BLaER1 treated with 17β-estradiol and CSF1 and Interleukin-3, amounts not matched to agents 10 nM and 100 nM (cell line): ENCODE measurements around the gene TOPAZ1.

ENCODE experiments used
- H3K27ac ChIP-seq, 11 experiments: shearing (Covaris generic); formaldehyde crosslinking; 2 replicates each; pipeline ENCODE4 v1.8.1; 2022
- H3K27me3 ChIP-seq, 11 experiments: shearing (Covaris generic); formaldehyde crosslinking; 2 replicates each; pipeline ENCODE4 v1.8.1; 2022
- H3K36me3 ChIP-seq, 11 experiments: shearing (Covaris generic); formaldehyde crosslinking; 2 replicates each; pipeline ENCODE4 v1.8.1; 2022
- H3K4me1 ChIP-seq, 10 experiments: shearing (Covaris generic); formaldehyde crosslinking; 2 replicates each; pipeline ENCODE4 v1.8.1; 2022
- H3K4me2 ChIP-seq, 11 experiments: shearing (Covaris generic); formaldehyde crosslinking; 2 replicates each; pipeline ENCODE4 v1.8.1; 2022
- H3K4me3 ChIP-seq, 10 experiments: shearing (Covaris generic); formaldehyde crosslinking; 2 replicates each; pipeline ENCODE4 v1.8.1; 2022
- H3K9ac ChIP-seq, 11 experiments: shearing (Covaris generic); formaldehyde crosslinking; 2 replicates each; pipeline ENCODE4 v1.8.1; 2022
- H3K9me3 ChIP-seq, 11 experiments: shearing (Covaris generic); formaldehyde crosslinking; replicated peaks in 1 of 11; 2 replicates each; pipeline ENCODE4 v1.8.1; 2022
- H4K20me1 ChIP-seq, 11 experiments: shearing (Covaris generic); formaldehyde crosslinking; 2 replicates each; pipeline ENCODE4 v1.8.1; 2022
- Cebpa-rat ChIP-seq, 11 experiments: shearing (Covaris generic); IDR thresholded peaks; 2 replicates each; pipeline ENCODE4 v1.8.1; 2022

Gene TOPAZ1

DNA sequence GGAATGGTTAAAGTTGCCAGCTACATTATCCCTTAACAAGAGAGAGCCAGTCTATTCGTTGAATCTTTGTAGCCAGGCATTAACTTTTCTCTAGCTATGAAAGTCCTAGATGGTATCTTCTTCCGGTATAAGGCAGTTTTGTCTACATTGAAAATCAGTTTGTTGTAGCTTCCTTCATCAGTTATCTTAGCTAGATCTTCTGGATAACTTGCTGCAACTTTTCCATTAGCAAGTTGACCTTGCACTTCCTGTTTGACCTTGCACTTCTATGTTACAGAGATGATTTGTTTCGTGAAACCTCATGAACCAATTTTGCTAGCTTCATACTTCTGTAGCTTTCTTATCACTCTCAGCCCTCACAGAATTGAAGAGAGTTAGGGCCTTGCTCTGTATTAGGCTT lies 24.1 kb downstream of the TOPAZ1 start:
- H3K9ac ChIP-seq: peak overlapping the region in 9 of 11 experiments; percentile 0 to 45 (median 32); a peak in 11 of 22 replicates
- H3K4me3 ChIP-seq: peak overlapping the region in 6 of 10 experiments; percentile 4 to 37 (median 21); a peak in 8 of 20 replicates
- H3K27me3 ChIP-seq: no peaks in the 10 kb centered on the region
- peak overlapping the region; percentile 29 to 79 (median 70); a peak in 20 of 22 replicates for H3K27ac ChIP-seq
- H3K36me3 ChIP-seq: no peaks in the 10 kb centered on the region; a peak in 1 of 22 replicates
- peaks cover 14 to 18% (median 16%) of the 10 kb centered on the region in 10 experiments; a peak in 18 of 20 replicates for H3K4me1 ChIP-seq
- peaks cover 7 to 31% (median 20%) of the 10 kb centered on the region in 11 experiments; a peak in 20 of 22 replicates for H3K9me3 ChIP-seq
- no peaks in the 10 kb centered on the region for H4K20me1 ChIP-seq
- no peak for TF ChIP-seq Cebpa-rat (IDR thresholded peaks at IDR 0.05)
- H3K4me2 ChIP-seq: peak overlapping the region; percentile 31 to 78 (median 59)

DNA sequence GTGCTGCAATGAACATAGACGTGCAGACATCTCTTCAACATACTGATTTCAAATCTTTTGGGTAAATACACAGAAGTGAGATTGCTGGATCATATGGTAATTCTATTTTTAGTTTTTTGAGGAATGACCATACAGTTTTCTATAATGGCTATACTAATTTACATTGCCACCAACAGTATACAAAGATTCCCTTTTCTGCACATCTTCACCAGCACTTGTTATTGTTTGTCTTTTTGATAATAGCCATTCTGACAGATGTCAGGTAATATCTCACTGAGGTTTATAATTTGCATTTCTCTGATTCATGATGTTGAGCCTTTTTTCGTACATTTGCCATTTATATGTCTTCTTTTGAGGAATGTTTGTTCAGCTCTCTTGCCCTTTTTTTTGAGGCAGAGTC lies 30.5 kb downstream of the TOPAZ1 start:
- Histone ChIP-seq H3K27ac (no peak overlapping the region), H3K27me3 (no peaks in the 10 kb centered on the region; a peak in 1 of 22 replicates), H3K4me1 (no peaks in the 10 kb centered on the region), H3K4me3 (no peak overlapping the region), H3K9ac (no peak overlapping the region), H3K9me3 (peaks cover 15 to 31% (median 20%) of the 10 kb centered on the region in 11 experiments; a peak in 21 of 22 replicates), H3K4me2 (no peak overlapping the region), H3K36me3 (no peaks in the 10 kb centered on the region), H4K20me1 (no peaks in the 10 kb centered on the region)
- no peak for TF ChIP-seq Cebpa-rat (IDR thresholded peaks at IDR 0.05)

DNA sequence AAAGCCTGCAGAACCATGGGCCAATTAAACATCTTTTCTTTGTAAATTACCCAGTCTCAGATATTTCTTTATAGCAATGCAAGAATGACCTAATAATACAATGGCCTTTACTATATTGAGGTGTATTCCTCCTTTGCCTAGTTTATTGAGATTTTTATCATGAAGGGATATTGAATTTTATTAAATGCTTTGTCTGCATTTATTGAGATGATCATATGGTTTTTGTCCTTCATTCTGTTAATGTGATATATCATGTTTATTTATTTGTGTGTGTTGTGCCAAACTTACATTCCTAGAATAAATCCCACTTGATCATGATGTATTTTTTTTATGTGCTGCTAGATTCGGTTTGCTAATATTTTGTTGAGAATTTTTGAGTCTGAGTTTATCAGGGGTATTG lies 36.2 kb downstream of the TOPAZ1 start:
- no peaks in the 10 kb centered on the region; a peak in 1 of 22 replicates for H3K27me3 ChIP-seq
- no peak for TF ChIP-seq Cebpa-rat (IDR thresholded peaks at IDR 0.05)
- H3K4me3 ChIP-seq: no peak overlapping the region
- no peaks in the 10 kb centered on the region for H4K20me1 ChIP-seq
- no peak overlapping the region for H3K27ac ChIP-seq
- peaks cover 0 to 3% (median 0%) of the 10 kb centered on the region in 10 experiments; a peak in 2 of 20 replicates for H3K4me1 ChIP-seq
- H3K9me3 ChIP-seq: peaks cover under 1 to 16% (median 9%) of the 10 kb centered on the region in 11 experiments; a peak in 12 of 22 replicates
- no peak overlapping the region for H3K9ac ChIP-seq
- H3K36me3 ChIP-seq: no peaks in the 10 kb centered on the region
- H3K4me2 ChIP-seq: no peak overlapping the region

DNA sequence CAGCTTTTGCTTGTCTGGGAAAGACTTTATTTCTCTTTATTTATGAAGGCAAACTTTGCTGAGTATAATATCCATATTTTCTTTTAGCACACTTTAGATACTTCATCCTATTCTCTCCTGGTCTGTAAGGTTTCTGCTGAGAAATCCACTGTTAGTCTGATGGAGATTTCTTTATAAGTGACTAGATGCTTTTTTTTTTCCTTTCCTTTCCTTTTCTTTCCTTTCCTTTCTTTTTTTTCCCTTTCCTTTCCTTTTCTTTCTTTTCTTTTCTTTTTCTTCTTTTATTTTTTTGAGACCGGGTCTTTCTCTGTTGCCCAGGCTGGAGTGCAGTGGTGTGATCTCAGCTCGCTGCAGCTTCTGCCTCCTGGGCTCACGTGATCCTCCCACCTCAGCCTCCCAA lies 38.4 kb downstream of the TOPAZ1 start:
- no peaks in the 10 kb centered on the region for H3K36me3 ChIP-seq

DNA sequence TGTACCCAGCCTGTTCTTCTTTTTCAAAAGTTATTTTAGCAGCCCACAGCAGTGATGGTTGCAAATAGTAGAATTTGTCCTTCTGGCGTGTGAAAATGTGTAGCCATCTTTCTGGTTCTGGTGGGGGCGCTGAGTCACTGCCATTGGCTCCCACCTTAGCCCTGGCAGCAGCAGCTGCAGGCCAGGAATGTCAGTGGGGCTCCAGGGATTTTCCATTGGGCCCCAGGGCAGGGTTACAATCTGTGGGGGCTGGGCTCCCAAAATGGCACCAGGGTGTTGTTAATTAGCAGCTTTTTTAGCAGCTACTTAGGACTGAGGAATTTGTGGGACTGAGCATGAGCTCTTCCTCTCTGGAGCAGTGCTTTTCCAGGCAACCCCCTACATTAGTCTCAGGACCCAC lies 38.9 kb downstream of the TOPAZ1 start:
- H3K27me3 ChIP-seq: no peaks in the 10 kb centered on the region
- H4K20me1 ChIP-seq: no peaks in the 10 kb centered on the region
- no peak overlapping the region for H3K4me3 ChIP-seq
- H3K36me3 ChIP-seq: no peaks in the 10 kb centered on the region
- peaks cover 0 to 3% (median 0%) of the 10 kb centered on the region in 10 experiments; a peak in 2 of 20 replicates for H3K4me1 ChIP-seq
- no peak overlapping the region for H3K27ac ChIP-seq
- H3K9ac ChIP-seq: no peak overlapping the region
- TF ChIP-seq Cebpa-rat (IDR thresholded peaks at IDR 0.05): no peak
- H3K4me2 ChIP-seq: no peak overlapping the region
- peaks cover 0 to 15% (median 6%) of the 10 kb centered on the region in 11 experiments; a peak in 11 of 22 replicates for H3K9me3 ChIP-seq

More for the DNA sequence above, 38.4 kb downstream of the TOPAZ1 start:
- no peaks in the 10 kb centered on the region; a peak in 1 of 22 replicates for H3K27me3 ChIP-seq
- H4K20me1 ChIP-seq: no peaks in the 10 kb centered on the region
- no peak overlapping the region for H3K9ac ChIP-seq
- H3K27ac ChIP-seq: no peak overlapping the region
- no peak for TF ChIP-seq Cebpa-rat (IDR thresholded peaks at IDR 0.05)
- H3K9me3 ChIP-seq: peaks cover 0 to 16% (median 9%) of the 10 kb centered on the region in 11 experiments; a peak in 11 of 22 replicates
- no peak overlapping the region for H3K4me2 ChIP-seq
- no peak overlapping the region for H3K4me3 ChIP-seq
- H3K4me1 ChIP-seq: peaks cover 0 to 3% (median 0%) of the 10 kb centered on the region in 10 experiments; a peak in 2 of 20 replicates

DNA sequence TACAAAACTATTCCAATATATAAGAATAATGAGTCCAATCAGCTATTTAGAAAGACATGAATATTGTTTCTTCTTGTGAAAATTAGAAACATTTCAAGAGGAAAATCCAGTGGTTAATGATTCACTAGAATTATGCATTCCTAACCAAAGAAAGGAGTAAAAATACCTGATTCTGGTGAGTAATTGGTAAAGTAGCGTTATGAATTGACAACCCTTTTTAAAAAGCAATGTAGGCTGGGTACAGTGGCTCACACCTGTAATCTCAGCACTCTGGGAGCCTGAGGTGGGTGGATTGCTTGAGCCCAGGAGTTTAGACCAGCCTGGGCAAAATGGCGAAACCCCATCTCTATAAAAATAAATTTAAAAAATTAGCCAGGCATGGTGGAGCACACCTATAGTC lies 43.3 kb downstream of the TOPAZ1 start:
- no peak overlapping the region for H3K27ac ChIP-seq
- H3K27me3 ChIP-seq: no peaks in the 10 kb centered on the region
- peaks cover 0 to 3% (median 0%) of the 10 kb centered on the region in 10 experiments; a peak in 2 of 20 replicates for H3K4me1 ChIP-seq
- no peak overlapping the region for H3K4me2 ChIP-seq
- no peak overlapping the region for H3K4me3 ChIP-seq
- H3K36me3 ChIP-seq: no peaks in the 10 kb centered on the region
- H4K20me1 ChIP-seq: no peaks in the 10 kb centered on the region
- no peak overlapping the region for H3K9ac ChIP-seq
- no peak for TF ChIP-seq Cebpa-rat (IDR thresholded peaks at IDR 0.05)
- no peaks in the 10 kb centered on the region for H3K9me3 ChIP-seq

DNA sequence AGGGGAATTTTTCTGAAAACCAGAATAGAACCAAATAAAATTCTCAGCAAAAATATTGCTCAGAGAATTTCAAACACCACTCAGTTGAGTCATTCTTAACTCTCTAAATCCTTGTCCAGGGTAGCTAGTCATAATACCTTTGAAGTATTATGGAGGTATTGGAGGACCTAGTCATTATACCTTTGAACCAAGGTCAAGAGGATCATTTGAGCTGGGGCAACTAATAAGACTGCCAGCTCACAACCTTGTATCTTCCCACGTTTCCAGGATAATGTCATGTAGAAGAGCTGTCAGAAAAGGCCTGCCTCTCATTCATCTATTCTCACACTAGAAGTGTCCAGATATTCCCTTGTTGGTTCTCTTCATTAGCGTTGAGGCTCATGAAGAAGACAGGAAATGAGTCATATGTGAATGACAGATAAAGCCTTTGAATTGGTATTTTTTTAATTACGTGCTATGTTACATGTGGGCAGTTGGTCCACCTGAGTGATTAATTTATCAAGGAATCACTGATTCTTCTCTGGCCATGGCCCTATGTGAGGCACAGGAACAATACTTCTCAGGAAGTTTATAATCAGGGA lies 48.3 kb downstream of the TOPAZ1 start:
- TF ChIP-seq Cebpa-rat (IDR thresholded peaks at IDR 0.05): no peak
- Histone ChIP-seq H3K9me3 (no peaks in the 10 kb centered on the region), H3K27ac (no peak overlapping the region), H3K4me3 (no peak overlapping the region), H3K36me3 (no peaks in the 10 kb centered on the region), H3K9ac (no peak overlapping the region), H3K4me2 (no peak overlapping the region), H4K20me1 (no peaks in the 10 kb centered on the region), H3K27me3 (no peaks in the 10 kb centered on the region), H3K4me1 (no peaks in the 10 kb centered on the region)

DNA sequence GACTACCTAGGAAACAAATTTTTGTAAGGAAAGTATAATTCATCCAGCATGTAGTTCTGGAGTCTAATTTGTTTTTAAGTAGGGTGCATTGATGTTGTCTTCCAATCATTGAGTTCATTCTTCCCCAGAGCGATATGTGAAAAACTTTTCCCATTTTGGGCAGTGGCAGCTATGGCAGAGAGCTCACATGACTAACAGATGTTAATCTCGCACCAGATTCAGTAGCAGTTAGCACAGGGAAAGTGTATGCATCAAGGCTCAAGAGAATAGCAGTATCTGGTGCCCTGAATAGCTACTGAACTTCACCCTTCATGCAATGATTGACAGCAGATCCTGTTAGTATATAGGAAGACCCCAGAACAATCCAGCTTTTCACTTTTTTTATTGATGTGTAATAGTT lies 50.6 kb downstream of the TOPAZ1 start:
- Histone ChIP-seq H3K9ac (no peak overlapping the region), H4K20me1 (no peaks in the 10 kb centered on the region), H3K4me1 (no peaks in the 10 kb centered on the region), H3K27me3 (no peaks in the 10 kb centered on the region), H3K4me3 (no peak overlapping the region), H3K36me3 (no peaks in the 10 kb centered on the region), H3K27ac (no peak overlapping the region), H3K4me2 (no peak overlapping the region), H3K9me3 (no peaks in the 10 kb centered on the region)
- no peak for TF ChIP-seq Cebpa-rat (IDR thresholded peaks at IDR 0.05)

DNA sequence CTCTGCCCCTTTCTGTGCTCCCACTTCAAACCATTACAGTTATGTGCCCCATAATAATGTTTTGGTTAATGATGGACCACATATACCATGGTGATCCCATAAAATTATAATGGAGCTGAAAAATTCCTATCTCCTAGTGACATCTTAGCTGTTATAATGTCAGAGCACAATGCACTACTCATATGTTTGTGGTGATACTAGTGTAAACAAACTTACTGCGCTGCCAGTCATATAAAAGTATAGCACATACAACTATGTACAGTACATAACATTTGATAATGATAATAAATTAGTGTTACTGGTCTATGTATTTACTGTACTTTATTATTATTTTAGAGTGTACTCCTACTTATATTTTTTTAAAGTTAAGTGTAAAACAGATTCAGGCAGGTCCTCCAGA lies 51.3 kb downstream of the TOPAZ1 start:
- Histone ChIP-seq H3K9me3 (no peaks in the 10 kb centered on the region), H3K4me2 (no peak overlapping the region), H3K4me3 (no peak overlapping the region), H3K4me1 (no peaks in the 10 kb centered on the region), H3K27ac (no peak overlapping the region), H3K27me3 (no peaks in the 10 kb centered on the region), H3K36me3 (no peaks in the 10 kb centered on the region), H4K20me1 (no peaks in the 10 kb centered on the region), H3K9ac (no peak overlapping the region)
- TF ChIP-seq Cebpa-rat (IDR thresholded peaks at IDR 0.05): no peak

DNA sequence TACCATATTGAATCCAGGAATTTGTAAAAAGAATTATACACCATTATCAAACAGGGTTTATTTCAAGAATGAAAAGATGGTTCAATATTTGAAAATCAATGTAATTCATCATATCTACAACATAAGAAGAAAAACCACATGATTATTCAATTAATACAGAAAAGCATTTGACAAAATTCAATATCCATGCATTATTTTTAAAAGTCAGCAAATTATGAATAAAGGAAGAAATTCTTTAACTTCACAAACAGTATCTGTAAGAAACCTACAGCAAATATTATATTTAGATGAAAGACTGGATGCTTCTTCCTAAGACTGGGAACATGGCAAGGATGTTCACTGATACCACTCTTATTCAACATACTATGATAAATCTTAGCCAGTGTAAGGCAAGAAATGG lies 55.6 kb downstream of the TOPAZ1 start:
- Histone ChIP-seq H3K27me3 (no peaks in the 10 kb centered on the region), H3K4me3 (no peak overlapping the region), H4K20me1 (no peaks in the 10 kb centered on the region), H3K27ac (no peak overlapping the region), H3K36me3 (no peaks in the 10 kb centered on the region), H3K9me3 (no peaks in the 10 kb centered on the region), H3K4me1 (no peaks in the 10 kb centered on the region), H3K4me2 (no peak overlapping the region), H3K9ac (no peak overlapping the region)
- no peak for TF ChIP-seq Cebpa-rat (IDR thresholded peaks at IDR 0.05)
